OCI-LY7 (cell line): ENCODE results near the gene KCNK1. TPM values are rescaled to one million over a fixed set of nuclear protein-coding genes. Genes with fewer than 3 reads are reported as not detected.

Experiments
- BruUV-seq: library from RNA; stranded (reverse); fragments of 400-500 nt; replicated peaks from 2 replicates; lab custom pipeline; 2021; lab: Mats Ljungman, UMichigan
- CTCF ChIA-PET: fragments of 300-600 bp; sonication (Branson Sonifier 250); formaldehyde crosslinking; loops from one replicate; lab custom pipeline; 2022; ENCODE audit warnings: antibody characterized with exemption; ENCODE audit not compliant: unreplicated experiment; lab: Charles Lee
- POLR2A ChIA-PET: fragments of 300-600 bp; sonication (Branson Sonifier 250); formaldehyde crosslinking; loops from one replicate; lab custom pipeline; 2022; ENCODE audit warnings: antibody characterized with exemption; lab: Charles Lee
- DNase-seq: peaks from one replicate; pipeline ENCODE4 v3.0.0-alpha.2; 2015; ENCODE audit warnings: low spot score
- H2AFZ ChIP-seq: fragments of 200-600 bp; sonication (generic), shearing (Covaris generic); 2 replicates; pipeline ENCODE4 v1.6.1; 2014; ENCODE audit warnings: mild to moderate bottlenecking, antibody characterized with exemption, low read length, moderate library complexity
- H3K27ac ChIP-seq: fragments of 200-600 bp; sonication (generic); 2 replicates; pipeline ENCODE4 v1.5.1; 2014; ENCODE audit warnings: mixed run types, low read depth, mild to moderate bottlenecking, moderate library complexity, low read length, inconsistent platforms; ENCODE audit not compliant: poor library complexity, severe bottlenecking
- H3K36me3 ChIP-seq: fragments of 200-600 bp; sonication (generic); 2 replicates; pipeline ENCODE4 v1.6.1; 2014; ENCODE audit warnings: mild to moderate bottlenecking, antibody characterized with exemption, low read length, moderate library complexity, mixed read lengths; ENCODE audit not compliant: insufficient read depth
- H3K4me1 ChIP-seq: fragments of 200-600 bp; sonication (generic); 2 replicates; pipeline ENCODE4 v1.5.1; 2014; ENCODE audit warnings: mild to moderate bottlenecking, low read length; ENCODE audit not compliant: insufficient read depth, poor library complexity, severe bottlenecking
- H3K4me2 ChIP-seq: fragments of 200-600 bp; sonication (generic); 2 replicates; pipeline ENCODE4 v1.6.1; 2014; ENCODE audit warnings: mild to moderate bottlenecking, low read length
- H3K4me3 ChIP-seq: fragments of 200-600 bp; sonication (generic); 2 replicates; pipeline ENCODE4 v1.5.1; 2014; ENCODE audit warnings: mild to moderate bottlenecking, low read depth, low read length; ENCODE audit not compliant: poor library complexity, severe bottlenecking
- H3K79me2 ChIP-seq: fragments of 200-600 bp; sonication (generic); 2 replicates; pipeline ENCODE4 v1.6.1; 2016; ENCODE audit warnings: low read depth, mild to moderate bottlenecking, low read length, moderate library complexity, mixed read lengths; ENCODE audit not compliant: insufficient read depth
- H3K9me2 ChIP-seq: fragments of 200-600 bp; sonication (generic); 2 replicates; pipeline ENCODE4 v1.6.1; 2016; ENCODE audit warnings: mild to moderate bottlenecking, low read length, mixed read lengths; ENCODE audit not compliant: insufficient read depth
- H3K9me3 ChIP-seq: fragments of 200-600 bp; sonication (generic); 2 replicates; pipeline ENCODE4 v1.6.1; 2014; ENCODE audit warnings: mild to moderate bottlenecking, mixed run types, low read length, mixed read lengths
- H4K20me1 ChIP-seq: fragments of 200-600 bp; sonication (generic); 2 replicates; pipeline ENCODE4 v1.6.1; 2014; ENCODE audit warnings: mild to moderate bottlenecking, antibody characterized with exemption, low read length, moderate library complexity, mixed read lengths; ENCODE audit not compliant: insufficient read depth
- CTCF ChIP-seq: fragments of 200-600 bp; sonication (generic); conservative IDR thresholded peaks from 2 replicates; pipeline ENCODE4 v1.5.1; 2014; ENCODE audit warnings: mild to moderate bottlenecking, antibody characterized with exemption, low read length, moderate library complexity, mixed read lengths
- EZH2phosphoT487 ChIP-seq: fragments of 200-600 bp; sonication (generic); IDR thresholded peaks from 2 replicates; pipeline ENCODE4 v1.6.1; 2018; ENCODE audit warnings: low read depth, borderline replicate concordance, mild to moderate bottlenecking, mixed run types, antibody characterized with exemption, low read length, moderate library complexity, mixed read lengths
- intact Hi-C: fragments of 100-400 bp; cut with micrococcal nuclease; formaldehyde crosslinking; loops from one replicate; pipeline ENCODE4 v1.10.0; 2022; ENCODE audit not compliant: unreplicated experiment
- total RNA-seq, 2 experiments: library from RNA; depleted of rRNA in 1 of 2; stranded (reverse); fragments of >200 nt in 1 of 2; shearing (Covaris generic) in 1 of 2; gene quantifications; 2 replicates each; pipeline ENCODE4 v1.2.3, GENCODE V29; 2014 to 2022

KCNK1 gene
- total RNA-seq, 2 experiments from 2014 or later: not detected

GRCh38 chr1:233597489-233597901 lies 16.4 kb upstream of the KCNK1 start:
- Histone ChIP-seq H3K9me2 (no peaks in the 10 kb centered on the region), H4K20me1 (no peaks in the 10 kb centered on the region), H2AFZ (no peak overlapping the region), H3K27ac (no peak overlapping the region), H3K4me1 (no peaks in the 10 kb centered on the region), H3K79me2 (no peaks in the 10 kb centered on the region), H3K9me3 (no peaks in the 10 kb centered on the region), H3K4me2 (no peak overlapping the region), H3K4me3 (no peak overlapping the region), H3K36me3 (no peaks in the 10 kb centered on the region)
- DNase-seq: no peak
- BruUV-seq: no TSS peak
- ChIA-PET POLR2A (no interaction called here), CTCF (no interaction called here)
- TF ChIP-seq CTCF: no peak
- TF ChIP-seq EZH2phosphoT487: no peak
- intact Hi-C loops: no loop called here

- H3K9me3 ChIP-seq: no peaks in the 10 kb centered on the region
- no TSS peak for BruUV-seq
- no peak for DNase-seq
These were observed 14.9 kb upstream of the KCNK1 start for GRCh38 chr1:233598891-233599541.

More at GRCh38 chr1:233598891-233599541, 14.9 kb upstream of the KCNK1 start:
- H3K27ac ChIP-seq: no peak overlapping the region
- H3K36me3 ChIP-seq: no peaks in the 10 kb centered on the region
- ChIA-PET CTCF (no interaction called here), POLR2A (no interaction called here)
- H3K9me2 ChIP-seq: no peaks in the 10 kb centered on the region
- no peaks in the 10 kb centered on the region for H4K20me1 ChIP-seq
- H3K4me3 ChIP-seq: no peak overlapping the region
- no peak for TF ChIP-seq EZH2phosphoT487
- no peak for TF ChIP-seq CTCF
- no peak overlapping the region for H2AFZ ChIP-seq
- H3K4me2 ChIP-seq: no peak overlapping the region
- no peaks in the 10 kb centered on the region for H3K4me1 ChIP-seq
- intact Hi-C loops: no loop called here
- H3K79me2 ChIP-seq: no peaks in the 10 kb centered on the region
